ENCODE measurements around the gene GAPVD1.
"Not testable (repeated sequence)": the region's sequence is repeated elsewhere in the genome, so short reads cannot be mapped to it uniquely, and the experiment has no call there.

The GAPVD1 gene

DNA sequence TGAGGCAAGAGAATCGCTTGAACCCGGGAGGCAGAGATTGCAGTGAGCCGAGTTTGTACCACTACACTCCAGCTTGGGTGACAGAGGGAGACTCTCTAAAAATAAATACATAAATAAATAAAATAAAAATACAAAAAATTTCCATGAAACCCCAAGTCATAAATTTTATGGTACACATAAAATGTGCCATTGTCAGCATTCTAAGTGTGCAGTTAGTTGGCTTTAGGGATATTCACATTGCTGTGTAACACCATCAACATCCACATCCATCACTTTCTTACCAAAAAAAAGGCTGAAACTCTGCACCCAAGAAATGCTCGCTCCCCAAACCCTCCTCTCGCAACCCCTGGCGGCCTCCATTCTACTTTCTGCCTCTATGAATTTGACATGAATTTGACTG is 135.2 kb downstream of the GAPVD1 start:
- no peak for DNase-seq (ENCODE audit: low read depth)
- no peak overlapping the region for H3K4me3 ChIP-seq (ENCODE audit: low read depth, low read length)

GRCh38 chr9:125397736-125398135 is 136.1 kb downstream of the GAPVD1 start:
- no peak overlapping the region for H3K4me3 ChIP-seq (ENCODE audit: low read depth, low read length)
- no peak for DNase-seq (ENCODE audit: low read depth)

DNA sequence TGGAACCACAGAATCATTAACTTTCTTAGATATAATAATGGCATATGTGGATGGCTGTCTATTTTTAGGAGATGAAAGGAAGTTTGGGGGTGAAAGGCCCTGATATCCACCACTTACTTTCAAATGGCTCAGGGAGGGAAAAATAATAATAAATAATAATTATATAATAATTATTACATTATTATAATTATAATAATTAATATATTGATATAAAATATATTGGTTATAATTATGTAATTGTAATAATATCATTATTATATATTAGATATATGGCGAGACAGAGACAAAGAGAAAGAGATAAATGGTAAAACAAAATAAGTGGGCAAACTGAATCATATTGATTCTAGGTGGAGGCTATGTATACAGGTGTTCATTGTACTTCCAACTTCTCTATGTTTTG is 136.6 kb downstream of the GAPVD1 start:
- DNase-seq (ENCODE audit: low read depth) = no peak
- H3K4me3 ChIP-seq (ENCODE audit: low read depth, low read length) = no peak overlapping the region

DNA sequence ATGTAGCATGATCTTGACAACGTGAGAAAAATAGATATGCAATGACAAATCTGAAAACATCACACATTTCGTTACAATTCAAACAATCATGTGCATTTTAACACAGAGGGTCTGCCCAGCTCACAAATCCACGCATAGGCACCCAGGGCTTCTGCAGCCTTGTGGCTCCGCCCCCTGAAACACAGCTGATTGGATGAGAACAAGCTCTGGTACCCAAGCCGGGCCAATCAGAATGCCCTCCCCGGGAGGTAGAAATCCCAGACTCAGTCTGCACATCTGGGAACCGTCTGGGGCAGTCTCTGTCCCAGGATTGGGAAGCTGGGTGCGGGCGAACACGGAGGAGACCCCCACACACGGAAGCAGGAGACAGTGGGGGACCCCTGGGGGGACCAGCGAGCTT is 137.5 kb downstream of the GAPVD1 start:
- DNase-seq (ENCODE audit: low read depth) = no peak
- no peak overlapping the region for H3K4me3 ChIP-seq (ENCODE audit: low read depth, low read length)

DNA sequence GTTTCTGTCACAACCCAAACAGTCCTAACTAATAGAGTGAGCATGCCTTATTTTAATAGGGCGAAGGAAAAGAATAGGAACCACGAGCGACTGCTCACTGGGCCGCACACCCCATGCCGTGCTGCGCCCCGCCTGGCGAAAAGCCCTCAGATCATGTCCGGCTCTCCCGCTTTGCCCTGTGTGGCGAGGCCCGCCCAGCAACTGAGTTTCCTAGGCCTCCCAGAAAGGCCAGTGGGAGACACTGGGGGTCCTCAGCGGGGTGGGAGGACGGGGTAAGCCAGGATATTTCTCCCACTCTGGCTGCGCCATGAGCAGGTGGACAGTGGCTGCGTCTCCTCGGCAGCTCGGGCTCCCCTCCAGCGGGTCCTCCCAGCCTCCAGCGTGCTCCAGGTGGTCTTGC is 138.0 kb downstream of the GAPVD1 start:
- H3K4me3 ChIP-seq (ENCODE audit: low read depth, low read length) = no peak overlapping the region
- no peak for DNase-seq (ENCODE audit: low read depth)

GRCh38 chr9:125400232-125400631 is 138.6 kb downstream of the GAPVD1 start:
- H3K4me3 ChIP-seq (ENCODE audit: low read depth, low read length); DNase-seq (ENCODE audit: low read depth): not testable (repeated sequence)

GRCh38 chr9:125400725-125401716 is 139.4 kb downstream of the GAPVD1 start:
- no peak for DNase-seq (ENCODE audit: low read depth)
- H3K4me3 ChIP-seq (ENCODE audit: low read depth, low read length) = no peak overlapping the region

GRCh38 chr9:125404733-125405132 is 143.1 kb downstream of the GAPVD1 start:
- no peak for DNase-seq (ENCODE audit: low read depth)
- no peak overlapping the region for H3K4me3 ChIP-seq (ENCODE audit: low read depth, low read length)

GRCh38 chr9:125405938-125406809 is 144.5 kb downstream of the GAPVD1 start:
- no peak for DNase-seq (ENCODE audit: low read depth)
- no peak overlapping the region for H3K4me3 ChIP-seq (ENCODE audit: low read depth, low read length)

- no peak for DNase-seq (ENCODE audit: low read depth)
- H3K4me3 ChIP-seq (ENCODE audit: low read depth, low read length) = no peak overlapping the region
Observed at GRCh38 chr9:125406810-125407087, 145.1 kb downstream of the GAPVD1 start.

DNA sequence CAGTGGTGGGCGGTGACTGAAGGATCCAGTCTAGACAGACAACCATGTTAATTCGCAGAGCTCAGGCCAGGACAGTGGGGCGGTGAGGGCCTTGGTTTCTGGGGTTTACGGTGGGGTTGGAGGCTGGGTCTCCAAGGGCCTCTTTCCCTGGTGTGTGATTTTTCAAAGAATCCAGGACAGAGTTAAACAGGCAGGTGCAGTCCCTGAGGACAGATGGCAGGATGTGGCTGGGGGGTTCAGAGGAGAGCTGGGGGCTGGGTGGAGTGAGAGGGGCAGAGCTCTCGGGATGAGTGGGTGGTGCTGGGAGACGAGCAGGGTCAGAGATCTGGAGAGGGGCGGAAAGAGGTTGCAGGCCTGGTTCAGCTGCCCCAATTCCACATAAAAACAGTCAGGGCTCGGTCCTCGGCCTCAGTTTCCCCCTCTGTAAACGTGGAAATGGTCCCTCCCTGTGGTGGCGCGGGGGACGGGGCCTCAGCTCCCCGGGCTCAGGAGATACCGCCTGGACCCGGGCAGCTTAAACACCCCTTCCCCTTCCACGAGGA is 145.9 kb downstream of the GAPVD1 start:
- DNase-seq (ENCODE audit: low read depth) = no peak
- peak overlapping the region; percentile 58 for H3K4me3 ChIP-seq (ENCODE audit: low read depth, low read length)

GRCh38 chr9:125407974-125408900 is 146.6 kb downstream of the GAPVD1 start:
- peak overlapping the region; percentile 58 for H3K4me3 ChIP-seq (ENCODE audit: low read depth, low read length)
- DNase-seq (ENCODE audit: low read depth) = peak; percentile 7

DNA sequence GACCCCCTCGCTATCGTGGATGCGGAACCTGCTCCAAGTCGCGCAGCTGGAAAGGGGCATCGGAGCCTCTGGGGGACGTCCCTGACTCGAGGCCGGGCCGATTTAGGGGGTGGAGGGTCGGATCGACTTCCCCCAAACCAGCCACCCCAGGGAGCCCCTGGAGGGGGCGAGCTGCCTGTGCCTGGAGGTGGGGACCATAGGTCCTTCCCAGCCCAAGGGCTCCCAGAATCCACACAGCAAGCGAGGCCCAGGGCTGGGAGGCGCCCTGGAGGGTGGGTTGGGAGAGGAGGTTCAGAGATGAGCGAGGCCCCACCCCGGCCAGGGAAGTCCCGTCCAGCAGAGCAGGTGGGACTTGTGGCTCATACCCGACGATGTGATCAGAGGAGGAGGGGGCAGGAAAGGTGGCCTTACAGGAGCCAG is 147.6 kb downstream of the GAPVD1 start:
- no peak for DNase-seq (ENCODE audit: low read depth)
- no peak overlapping the region for H3K4me3 ChIP-seq (ENCODE audit: low read depth, low read length)

DNA sequence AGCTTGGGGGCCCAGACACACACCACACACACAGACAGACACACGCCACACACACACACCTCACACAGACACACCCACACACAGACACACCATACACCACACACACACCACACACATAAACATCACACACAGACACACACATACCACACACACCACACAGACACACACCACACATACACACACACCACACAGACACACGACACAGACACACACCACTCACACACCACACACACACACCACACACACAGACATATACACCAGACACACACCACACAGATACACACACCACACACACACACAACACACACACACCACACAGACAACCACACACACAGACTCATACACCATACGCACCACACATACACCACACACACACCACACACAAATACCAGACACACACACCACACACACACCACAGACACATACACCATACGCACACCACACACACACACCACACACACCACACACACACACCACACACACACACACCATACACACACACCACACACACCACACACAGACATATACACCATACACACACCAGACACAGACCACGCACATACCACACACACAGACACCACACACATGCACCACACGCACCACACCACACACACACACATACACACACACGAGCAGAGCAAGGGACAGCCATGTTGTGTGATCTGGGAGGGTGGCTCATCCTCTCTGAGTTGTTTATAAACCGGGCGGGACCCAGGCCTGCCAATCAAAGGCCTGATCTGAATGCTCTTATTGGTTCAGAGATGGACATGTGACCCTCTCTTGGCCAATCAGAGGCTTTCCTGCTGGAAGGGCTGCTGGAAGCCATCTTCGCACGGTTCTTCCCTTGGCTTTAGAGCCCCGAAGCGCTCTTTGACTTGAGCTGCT is 148.3 kb downstream of the GAPVD1 start:
- no peak overlapping the region for H3K4me3 ChIP-seq (ENCODE audit: low read depth, low read length)
- DNase-seq (ENCODE audit: low read depth) = no peak

GRCh38 chr9:125410522-125410894 is 148.9 kb downstream of the GAPVD1 start:
- DNase-seq (ENCODE audit: low read depth) = no peak
- no peak overlapping the region for H3K4me3 ChIP-seq (ENCODE audit: low read depth, low read length)

DNA sequence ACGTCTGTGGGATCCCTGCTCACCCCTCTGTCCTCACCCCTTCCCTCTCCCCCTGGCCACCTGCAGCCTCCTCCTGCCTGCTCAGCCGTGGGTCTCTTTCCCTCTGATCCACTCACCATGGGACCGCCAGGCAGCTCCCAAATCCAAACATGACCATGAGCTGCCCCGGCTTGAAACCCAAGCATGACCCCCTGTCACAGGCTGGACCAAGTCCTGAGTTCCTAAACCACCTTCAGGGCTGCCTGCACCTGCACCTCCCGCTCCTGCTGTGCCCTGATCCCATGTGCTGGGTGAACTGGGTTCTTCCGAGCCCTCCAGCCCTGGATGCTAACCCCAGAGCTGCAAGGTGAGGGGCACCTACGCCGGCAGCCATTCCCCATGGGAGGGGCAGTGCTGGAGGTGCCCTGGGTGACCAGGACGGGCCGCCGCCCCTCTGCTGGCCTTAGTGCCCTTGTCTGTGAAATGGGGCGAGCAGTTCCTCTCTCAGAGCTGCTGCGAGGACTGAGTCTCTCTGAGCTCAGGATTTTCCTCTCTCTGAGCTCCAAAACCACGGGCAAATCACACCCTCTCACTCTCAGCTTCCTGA is 149.6 kb downstream of the GAPVD1 start:
- no peak overlapping the region for H3K4me3 ChIP-seq (ENCODE audit: low read depth, low read length)
- DNase-seq (ENCODE audit: low read depth) = no peak

DNA sequence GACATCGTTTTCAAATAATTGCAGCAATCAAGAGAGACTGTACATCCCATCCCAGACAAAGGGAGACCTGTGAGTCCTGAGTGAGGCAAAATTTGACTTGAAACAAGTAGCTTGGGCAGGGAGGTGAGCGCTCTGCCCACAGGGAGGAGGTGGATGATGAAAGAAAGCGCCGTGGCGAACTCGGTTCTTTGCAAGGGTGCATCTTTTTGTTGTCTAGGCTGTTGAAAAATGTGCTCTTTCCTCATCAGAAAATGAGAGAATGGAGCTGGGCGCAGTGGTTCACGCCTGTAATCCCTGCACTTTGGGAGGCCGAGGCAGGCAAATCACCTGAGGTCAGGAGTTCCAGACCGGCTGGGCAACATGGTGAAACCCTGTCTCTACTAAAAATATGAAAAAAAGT is 150.5 kb downstream of the GAPVD1 start:
- H3K4me3 ChIP-seq (ENCODE audit: low read depth, low read length) = no peak overlapping the region
- DNase-seq (ENCODE audit: low read depth) = no peak

DNA sequence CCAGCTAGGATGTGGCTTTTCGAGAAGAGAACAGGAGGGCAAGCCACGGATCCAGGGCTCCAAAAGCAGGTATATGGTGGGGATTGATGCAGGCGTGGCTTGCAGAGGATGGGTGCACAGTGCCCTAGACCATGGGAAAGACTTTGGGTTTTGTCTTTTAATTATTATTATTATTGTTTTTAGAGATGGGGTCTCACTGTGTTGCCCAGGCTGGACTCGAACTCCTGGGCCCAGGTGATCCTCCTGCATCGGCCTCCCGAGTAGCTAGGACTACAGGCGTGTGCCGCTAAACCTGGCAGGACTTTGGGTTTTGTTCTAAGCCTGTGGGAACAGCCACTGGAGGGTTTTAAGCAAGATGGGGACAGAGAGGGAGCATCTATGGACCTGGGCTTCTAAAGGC is 152.0 kb downstream of the GAPVD1 start:
- DNase-seq (ENCODE audit: low read depth) = no peak
- H3K4me3 ChIP-seq (ENCODE audit: low read depth, low read length) = no peak overlapping the region

All from skeletal muscle cell (primary cell).